ENCODE results near the gene SYT2. TPM values are rescaled to one million over a fixed set of nuclear protein-coding genes. Genes with fewer than 3 reads are reported as not detected.

SYT2 gene
- total RNA-seq, 4 donors from 2014 or later = 0.23 to 0.59 TPM; not detected in 2

GRCh38 chr1:202713110-202713509 is 2.9 kb upstream of the SYT2 start:
- H3K9me3 ChIP-seq = no peaks in the 10 kb centered on the region
- no peaks in the 10 kb centered on the region for H3K36me3 ChIP-seq
- 33 to 57% methylated on average over 1 to 2 of the region's 4 CpGs for WGBS, 2 donors (ENCODE audit: low coverage in 1 of 2)
- no peak overlapping the region for H3K4me3 ChIP-seq
- H3K27ac ChIP-seq = no peak overlapping the region
- TF ChIP-seq POLR2AphosphoS5 (IDR thresholded peaks at IDR 0.05) = no peak
- TF ChIP-seq POLR2A (IDR thresholded peaks at IDR 0.05) = no peak
- TF ChIP-seq EP300 (IDR thresholded peaks at IDR 0.05) = no peak
- no peak for TF ChIP-seq CTCF (IDR thresholded peaks at IDR 0.05)
- ATAC-seq = no peak
- peaks cover 37% of the 10 kb centered on the region for H3K27me3 ChIP-seq
- H3K4me1 ChIP-seq = peaks cover 0 to 18% (median 17%) of the 10 kb centered on the region in 3 donors

- WGBS, 2 donors (ENCODE audit: low coverage in 1 of 2) = 77 to 95% methylated on average over 4 to 7 of the region's 9 CpGs
- no peak overlapping the region for H3K4me3 ChIP-seq
- H3K9me3 ChIP-seq = no peaks in the 10 kb centered on the region
- peaks cover 48% of the 10 kb centered on the region for H3K27me3 ChIP-seq
- TF ChIP-seq POLR2A (IDR thresholded peaks at IDR 0.05) (no peak), CTCF (IDR thresholded peaks at IDR 0.05) (no peak), POLR2AphosphoS5 (IDR thresholded peaks at IDR 0.05) (no peak), EP300 (IDR thresholded peaks at IDR 0.05) (no peak)
- H3K4me1 ChIP-seq = peaks cover 0 to 18% (median 17%) of the 10 kb centered on the region in 3 donors
- H3K36me3 ChIP-seq = no peaks in the 10 kb centered on the region
- no peak for ATAC-seq
- H3K27ac ChIP-seq = no peak overlapping the region
These were observed 1.8 kb upstream of the SYT2 start for GRCh38 chr1:202711949-202712635.

- ATAC-seq = no peak
- Histone ChIP-seq H3K4me1 (peaks cover 0 to 18% (median 17%) of the 10 kb centered on the region in 3 donors), H3K27me3 (peaks cover 74% of the 10 kb centered on the region), H3K4me3 (peak overlapping the region in 1 of 2 donors; percentile 45), H3K9me3 (no peaks in the 10 kb centered on the region), H3K27ac (no peak overlapping the region), H3K36me3 (no peaks in the 10 kb centered on the region)
- 7 to 13% methylated on average over 3 to 6 of the region's 34 CpGs for whole genome bisulfite sequencing, 2 donors (ENCODE audit: low coverage in 1 of 2)
- no peak for TF ChIP-seq CTCF (IDR thresholded peaks at IDR 0.05)
- TF ChIP-seq EP300 (IDR thresholded peaks at IDR 0.05) = no peak
- TF ChIP-seq POLR2A (IDR thresholded peaks at IDR 0.05) = no peak
- TF ChIP-seq POLR2AphosphoS5 (IDR thresholded peaks at IDR 0.05) = no peak
These were observed 795 bp downstream of the SYT2 start for GRCh38 chr1:202709276-202710041.

GRCh38 chr1:202708456-202709275 is 1.6 kb downstream of the SYT2 start:
- Histone ChIP-seq H3K4me1 (peaks cover 0 to 18% (median 17%) of the 10 kb centered on the region in 3 donors), H3K27me3 (peaks cover 82% of the 10 kb centered on the region), H3K27ac (no peak overlapping the region), H3K36me3 (no peaks in the 10 kb centered on the region), H3K4me3 (no peak overlapping the region), H3K9me3 (no peaks in the 10 kb centered on the region)
- TF ChIP-seq POLR2AphosphoS5 (IDR thresholded peaks at IDR 0.05) (no peak), CTCF (IDR thresholded peaks at IDR 0.05) (no peak), POLR2A (IDR thresholded peaks at IDR 0.05) (no peak), EP300 (IDR thresholded peaks at IDR 0.05) (no peak)
- no peak for ATAC-seq
- WGBS, 2 donors (ENCODE audit: low coverage in 1 of 2) = 60 to 100% methylated on average over 1 of the region's 12 CpGs

Measured in gastroesophageal sphincter (tissue), 4 donors.